Liver (tissue), 9 donors: ENCODE measurements around the gene WFIKKN2. TPM values are rescaled to one million over a fixed set of nuclear protein-coding genes. Genes with fewer than 3 reads are reported as not detected.
A peak's percentile ranks its signal among the peaks of the same experiment; 100 is the strongest.

Experiments
- DNase-seq: peaks from one replicate; pipeline ENCODE4 v3.0.0-alpha.2; 2017; ENCODE audit warnings: low spot score
- H3K27ac ChIP-seq, 2 donors: one replicate each; pipeline ENCODE4 v1.7.0; 2013; ENCODE audit warnings: inconsistent platforms in 2 of 2, low read length in 2 of 2, control low read depth in 1 of 2, low read depth in 1 of 2, mild to moderate bottlenecking in 1 of 2
- H3K27me3 ChIP-seq, 4 donors: one replicate each; pipeline versions ENCODE4 v1.6.1 to v1.7.0; 2013; ENCODE audit warnings: low read length in 3 of 4, inconsistent platforms in 1 of 4, mild to moderate bottlenecking in 1 of 4, moderate library complexity in 1 of 4; ENCODE audit not compliant: control insufficient read depth in 4 of 4, insufficient read depth in 4 of 4
- H3K36me3 ChIP-seq, 4 donors: one replicate each; pipeline versions ENCODE4 v1.6.1 to v1.7.0; 2013; ENCODE audit warnings: low read length in 3 of 4, mild to moderate bottlenecking in 3 of 4, low read depth in 1 of 4, moderate library complexity in 1 of 4; ENCODE audit not compliant: control insufficient read depth in 4 of 4, insufficient read depth in 3 of 4
- H3K4me1 ChIP-seq, 4 donors: one replicate each; pipeline versions ENCODE4 v1.6.1 to v1.7.0; 2013; ENCODE audit warnings: low read length in 3 of 4, mild to moderate bottlenecking in 3 of 4, moderate library complexity in 1 of 4; ENCODE audit not compliant: control insufficient read depth in 4 of 4, insufficient read depth in 4 of 4
- H3K4me3 ChIP-seq, 3 donors: one replicate each; pipeline versions ENCODE4 v1.6.1 to v1.7.0; 2013; ENCODE audit warnings: low read length in 3 of 3, control low read depth in 1 of 3, low read depth in 1 of 3, mild to moderate bottlenecking in 1 of 3
- H3K9ac ChIP-seq, 2 donors: one replicate each; pipeline ENCODE4 v1.7.0; 2013; ENCODE audit warnings: low read length in 2 of 2, mild to moderate bottlenecking in 2 of 2, moderate library complexity in 2 of 2, control low read depth in 1 of 2, low read depth in 1 of 2
- H3K9me3 ChIP-seq, 4 donors: one replicate each; pipeline versions ENCODE4 v1.6.1 to v1.7.0; 2013; ENCODE audit warnings: low read length in 3 of 4; ENCODE audit not compliant: control insufficient read depth in 4 of 4
- ATF3 ChIP-seq: IDR thresholded peaks from 2 replicates; pipeline ENCODE4 v1.6.1; 2016; ENCODE audit warnings: antibody characterized with exemption
- CTCF ChIP-seq: fragments of 150-350 bp; IDR thresholded peaks from 2 replicates; pipeline ENCODE4 v1.5.1; 2017; ENCODE audit warnings: improper control_type of control experiment, low read depth, low read length; ENCODE audit not compliant: missing input control
- EGR1 ChIP-seq, 2 donors: IDR thresholded peaks; 2 replicates each; pipeline ENCODE4 v1.6.1; 2016 to 2018; ENCODE audit warnings: antibody characterized with exemption in 2 of 2, low read depth in 2 of 2
- FOXA1 ChIP-seq: IDR thresholded peaks from 2 replicates; pipeline ENCODE4 v1.6.1; 2016; ENCODE audit warnings: antibody characterized with exemption
- FOXA2 ChIP-seq: IDR thresholded peaks from 2 replicates; pipeline ENCODE4 v1.6.1; 2016; ENCODE audit warnings: antibody characterized with exemption
- GABPA ChIP-seq, 2 donors: IDR thresholded peaks in 1 of 2; conservative IDR thresholded peaks in 1 of 2; 2 replicates each; pipeline ENCODE4 v1.6.1; 2016; ENCODE audit warnings: antibody characterized with exemption in 2 of 2, mild to moderate bottlenecking in 1 of 2, moderate library complexity in 1 of 2
- HNF4A ChIP-seq, 2 donors: conservative IDR thresholded peaks; 2 replicates each; pipeline ENCODE4 v1.6.1; 2016; ENCODE audit warnings: antibody characterized with exemption in 2 of 2, mild to moderate bottlenecking in 2 of 2
- HNF4G ChIP-seq: IDR thresholded peaks from 2 replicates; pipeline ENCODE4 v1.6.1; 2016; ENCODE audit warnings: antibody characterized with exemption
- JUND ChIP-seq, 2 donors: IDR thresholded peaks; 2 replicates each; pipeline ENCODE4 v1.6.1; 2016; ENCODE audit warnings: antibody characterized with exemption in 2 of 2
- MAX ChIP-seq: IDR thresholded peaks from 2 replicates; pipeline ENCODE4 v1.6.1; 2016; ENCODE audit warnings: antibody characterized with exemption
- NR2F2 ChIP-seq: IDR thresholded peaks from 2 replicates; pipeline ENCODE4 v1.6.1; 2016; ENCODE audit warnings: antibody characterized with exemption
- RAD21 ChIP-seq, 2 donors: IDR thresholded peaks; 2 replicates each; pipeline ENCODE4 v1.6.1; 2016; ENCODE audit warnings: antibody characterized with exemption in 2 of 2, mild to moderate bottlenecking in 2 of 2
- REST ChIP-seq: IDR thresholded peaks from 2 replicates; pipeline ENCODE4 v1.6.1; 2016; ENCODE audit warnings: antibody characterized with exemption, mild to moderate bottlenecking
- RXRA ChIP-seq, 2 donors: IDR thresholded peaks; 2 replicates each; pipeline ENCODE4 v1.6.1; 2017 to 2018; ENCODE audit warnings: antibody characterized with exemption in 2 of 2, mild to moderate bottlenecking in 1 of 2
- SP1 ChIP-seq: IDR thresholded peaks from 2 replicates; pipeline ENCODE4 v1.6.1; 2018; ENCODE audit warnings: antibody characterized with exemption, mild to moderate bottlenecking
- TAF1 ChIP-seq: conservative IDR thresholded peaks from 2 replicates; pipeline ENCODE4 v1.6.1; 2016; ENCODE audit warnings: antibody characterized with exemption, mild to moderate bottlenecking
- YY1 ChIP-seq: IDR thresholded peaks from 2 replicates; pipeline ENCODE4 v1.6.1; 2016; ENCODE audit warnings: antibody characterized with exemption, mild to moderate bottlenecking
- ZBTB33 ChIP-seq: IDR thresholded peaks from 2 replicates; pipeline ENCODE4 v1.6.1; 2016; ENCODE audit warnings: antibody characterized with exemption
- WGBS: extraction: QIAGEN DNeasy Blood & Tissue Kit; methylation state at CpG from one replicate; pipeline ENCODE4 v1.1.7; 2013; 5-methylcytosine and 5-hydroxymethylcytosine counted together
- polyA plus RNA-seq, 2 donors: library from polyadenylated mRNA; stranded (reverse) in 1 of 2; unstranded in 1 of 2; fragments of 200-250 nt in 1 of 2; fragments of >200 nt in 1 of 2; fragmentation: Nextera tagmentation in 1 of 2; extraction: Ambion mirVana in 1 of 2; gene quantifications; one replicate each; pipeline versions ENCODE4 v1.2.1 to v1.2.3, GENCODE V29; 2013 to 2015
- total RNA-seq, 2 donors: library from RNA; depleted of rRNA; stranded (reverse); fragments of >200 nt; gene quantifications; one replicate each; pipeline ENCODE4 v1.2.3, GENCODE V29; 2014
- donor health status: healthy.
- donor health status: healthy.
- donor health status: healthy.
- donor health status: healthy.
- donor health status: healthy.

Gene WFIKKN2
- total and polyA plus RNA-seq, 4 donors: 0.02 to 0.19 (median 0.07) TPM; not detected in 1

- Histone ChIP-seq H3K27ac (peak overlapping the region; percentile 90 to 99), H3K9ac (peak overlapping the region in 1 of 2 donors; percentile 60), H3K9me3 (no peaks in the 10 kb centered on the region), H3K4me1 (peaks cover 0 to 32% (median 23%) of the 10 kb centered on the region in 4 donors), H3K4me3 (peak overlapping the region; percentile 77 to 99 (median 99)), H3K36me3 (peaks cover 2 to 14% (median 7%) of the 10 kb centered on the region in 4 donors), H3K27me3 (no peaks in the 10 kb centered on the region)
- DNase-seq: no peak
- no peak for TF ChIP-seq CTCF
- no peak for TF ChIP-seq FOXA2
- TF ChIP-seq EGR1 (IDR thresholded peaks at IDR 0.05; ENCODE audit: low read depth in 2 of 2): no peak
- TF ChIP-seq MAX: no peak
- no peak for TF ChIP-seq YY1
- TF ChIP-seq HNF4G: no peak
- under 1% methylated on average over 53 of the region's 53 CpGs for WGBS
Measured at GRCh38 chr17:50865868-50866260, 30.5 kb downstream of the WFIKKN2 start.

- peak within 1 kb of the TSS; percentile 98 to 99 for H3K27ac ChIP-seq
- H3K9ac ChIP-seq: peak within 1 kb of the TSS; percentile 98 to 100
- peak; percentile 96 for DNase-seq
- H3K4me1 ChIP-seq: peaks cover 2 to 30% (median 23%) of the 10 kb centered on the region in 4 donors
- peak within 1 kb of the TSS; percentile 77 to 99 (median 99) for H3K4me3 ChIP-seq
- no peaks in the 10 kb centered on the region for H3K9me3 ChIP-seq
- H3K36me3 ChIP-seq: peaks cover 0 to 13% (median 4%) of the 10 kb centered on the region in 4 donors
- H3K27me3 ChIP-seq: no peaks in the 10 kb centered on the region
- peak; percentile 59 for TF ChIP-seq FOXA2
- peak; percentile 61 to 67 for TF ChIP-seq RAD21 (IDR thresholded peaks at IDR 0.05)
- TF ChIP-seq HNF4A (conservative IDR thresholded peaks at IDR 0.05): peak; percentile 66 to 79
- TF ChIP-seq REST: peak; percentile 88
- TF ChIP-seq GABPA (IDR thresholded peaks at IDR 0.05 in 1 of 2, conservative IDR thresholded peaks at IDR 0.05 in 1 of 2): peak in 1 of 2 donors; percentile 43
- TF ChIP-seq JUND (IDR thresholded peaks at IDR 0.05): peak in 1 of 2 donors; percentile 10
- peak; percentile 96 for TF ChIP-seq TAF1
- TF ChIP-seq SP1: peak; percentile 91
- peak; percentile 23 for TF ChIP-seq NR2F2
- peak; percentile 53 for TF ChIP-seq MAX
- TF ChIP-seq ZBTB33: peak; percentile 77
- TF ChIP-seq EGR1 (IDR thresholded peaks at IDR 0.05; ENCODE audit: low read depth in 2 of 2): peak; percentile 76 to 85
- TF ChIP-seq ATF3: no peak
- TF ChIP-seq CTCF: no peak
- peak; percentile 93 for TF ChIP-seq RXRA (IDR thresholded peaks at IDR 0.05)
- peak; percentile 12 for TF ChIP-seq HNF4G
- peak; percentile 67 for TF ChIP-seq FOXA1
- peak; percentile 92 for TF ChIP-seq YY1
- under 1% methylated on average over 75 of the region's 75 CpGs for WGBS
Measured at GRCh38 chr17:50866261-50866949, 31.0 kb downstream of the WFIKKN2 start, which contains the start of gene TOB1. Gene TOB1 (minus strand): TSS chr17:50866354. CDS start chr17:50864017, 2,337 bp downstream.
